ENCODE results near the gene SMURF1. TPM values are rescaled to one million over a fixed set of nuclear protein-coding genes. Genes with fewer than 3 reads are reported as not detected.

Gene SMURF1
- 10 to 100 TPM; 12.9 to 13.9 TPM for total RNA-seq

GRCh38 chr7:99143853-99144672 lies at the start of gene SMURF1:
TSS of gene SMURF1 (minus strand) at chr7:99144108. CDS start at chr7:99143780, 328 bp downstream.
- H3K9me3 Mint-ChIP-seq (ENCODE audit: low read depth) = no peaks in the 10 kb centered on the region

GRCh38 chr7:99191869-99192596 lies 48.1 kb upstream of the SMURF1 start:
- H3K9me3 Mint-ChIP-seq (ENCODE audit: low read depth) = no peaks in the 10 kb centered on the region
- no peak for DNase-seq
- H3K27ac Mint-ChIP-seq = no peak overlapping the region
- H3K4me3 Mint-ChIP-seq = no peak overlapping the region
- peaks cover 1% of the 10 kb centered on the region for H3K36me3 Mint-ChIP-seq
- CTCF ChIA-PET = no interaction called here
- H3K4me1 Mint-ChIP-seq = peaks cover 5% of the 10 kb centered on the region
- peaks cover 10% of the 10 kb centered on the region for H3K27me3 Mint-ChIP-seq
- no peak for ATAC-seq

More at GRCh38 chr7:99143853-99144672, at the start of gene SMURF1:
- CTCF ChIA-PET = interaction anchor here (0.8 to 1.2 kb wide), 3 partner anchors 11 to 169 kb away, joined by 3 read pairs; no protein-coding TSS in a partner anchor
- peaks cover 9% of the 10 kb centered on the region for H3K36me3 Mint-ChIP-seq
- peaks cover 31% of the 10 kb centered on the region for H3K4me1 Mint-ChIP-seq
- peak within 1 kb of the TSS; percentile 90 for H3K4me3 Mint-ChIP-seq
- H3K27me3 Mint-ChIP-seq = peaks cover 9% of the 10 kb centered on the region
- ATAC-seq (peak; percentile 64), DNase-seq (peak; percentile 73)
- peak within 1 kb of the TSS; percentile 80 for H3K27ac Mint-ChIP-seq

GRCh38 chr7:99190359-99191009 lies 46.6 kb upstream of the SMURF1 start:
- H3K27ac Mint-ChIP-seq = no peak overlapping the region
- no peaks in the 10 kb centered on the region for H3K36me3 Mint-ChIP-seq
- DNase-seq (no peak), ATAC-seq (no peak)
- no peaks in the 10 kb centered on the region for H3K9me3 Mint-ChIP-seq (ENCODE audit: low read depth)
- H3K27me3 Mint-ChIP-seq = peaks cover 10% of the 10 kb centered on the region
- H3K4me1 Mint-ChIP-seq = no peaks in the 10 kb centered on the region
- CTCF ChIA-PET = interaction anchor here (0.8 kb wide), 1 partner anchor 11 kb away, joined by 3 read pairs; no protein-coding TSS in a partner anchor
- no peak overlapping the region for H3K4me3 Mint-ChIP-seq

GRCh38 chr7:99189222-99189621 lies 45.3 kb upstream of the SMURF1 start:
- CTCF ChIA-PET = interaction anchor here (0.8 kb wide), 1 partner anchor 10 kb away, joined by 3 read pairs; no protein-coding TSS in a partner anchor
- no peaks in the 10 kb centered on the region for H3K9me3 Mint-ChIP-seq (ENCODE audit: low read depth)
- H3K4me3 Mint-ChIP-seq = no peak overlapping the region
- H3K27ac Mint-ChIP-seq = no peak overlapping the region
- DNase-seq (no peak), ATAC-seq (no peak)
- no peaks in the 10 kb centered on the region for H3K36me3 Mint-ChIP-seq
- H3K4me1 Mint-ChIP-seq = no peaks in the 10 kb centered on the region
- H3K27me3 Mint-ChIP-seq = peaks cover 10% of the 10 kb centered on the region

- CTCF ChIA-PET = interaction anchor here (0.6 to 0.8 kb wide), 2 partner anchors 11 to 21 kb away, joined by 3 read pairs; no protein-coding TSS in a partner anchor
Observed at GRCh38 chr7:99188221-99188620, 44.3 kb upstream of the SMURF1 start.

GRCh38 chr7:99184532-99185218 lies 40.8 kb upstream of the SMURF1 start:
- Mint-ChIP-seq H3K27me3 (peaks cover 9% of the 10 kb centered on the region), H3K27ac (no peak overlapping the region), H3K4me1 (no peaks in the 10 kb centered on the region), H3K36me3 (no peaks in the 10 kb centered on the region), H3K4me3 (no peak overlapping the region), H3K9me3 (ENCODE audit: low read depth) (no peaks in the 10 kb centered on the region)
- no peak for ATAC-seq
- no peak for DNase-seq
- CTCF ChIA-PET = no interaction called here

More at GRCh38 chr7:99188221-99188620, 44.3 kb upstream of the SMURF1 start:
- Mint-ChIP-seq H3K27me3 (peaks cover 9% of the 10 kb centered on the region), H3K4me3 (no peak overlapping the region), H3K9me3 (ENCODE audit: low read depth) (no peaks in the 10 kb centered on the region), H3K36me3 (no peaks in the 10 kb centered on the region), H3K27ac (no peak overlapping the region), H3K4me1 (no peaks in the 10 kb centered on the region)
- ATAC-seq = no peak
- DNase-seq = no peak

- H3K4me3 Mint-ChIP-seq = no peak overlapping the region
- no peak for DNase-seq
- H3K36me3 Mint-ChIP-seq = no peaks in the 10 kb centered on the region
- CTCF ChIA-PET = no interaction called here
- ATAC-seq = no peak
- no peaks in the 10 kb centered on the region for H3K4me1 Mint-ChIP-seq
- no peaks in the 10 kb centered on the region for H3K9me3 Mint-ChIP-seq (ENCODE audit: low read depth)
- H3K27me3 Mint-ChIP-seq = peaks cover 6% of the 10 kb centered on the region
- H3K27ac Mint-ChIP-seq = no peak overlapping the region
Observed at GRCh38 chr7:99180067-99180650, 36.3 kb upstream of the SMURF1 start.

GRCh38 chr7:99177165-99177564 lies 33.3 kb upstream of the SMURF1 start:
- Mint-ChIP-seq H3K4me1 (no peaks in the 10 kb centered on the region), H3K36me3 (no peaks in the 10 kb centered on the region), H3K27me3 (peaks cover 3% of the 10 kb centered on the region), H3K4me3 (no peak overlapping the region), H3K27ac (no peak overlapping the region), H3K9me3 (ENCODE audit: low read depth) (no peaks in the 10 kb centered on the region)
- DNase-seq = no peak
- CTCF ChIA-PET = no interaction called here
- ATAC-seq = no peak

GRCh38 chr7:99173787-99174186 lies 29.9 kb upstream of the SMURF1 start:
- CTCF ChIA-PET = interaction anchor here (1.0 kb wide), 1 partner anchor 15 kb away, joined by 3 read pairs; no protein-coding TSS in a partner anchor
- no peak overlapping the region for H3K27ac Mint-ChIP-seq
- no peaks in the 10 kb centered on the region for H3K36me3 Mint-ChIP-seq
- no peaks in the 10 kb centered on the region for H3K4me1 Mint-ChIP-seq
- peaks cover 9% of the 10 kb centered on the region for H3K27me3 Mint-ChIP-seq
- no peaks in the 10 kb centered on the region for H3K9me3 Mint-ChIP-seq (ENCODE audit: low read depth)
- DNase-seq (no peak), ATAC-seq (no peak)
- H3K4me3 Mint-ChIP-seq = no peak overlapping the region

GRCh38 chr7:99171731-99172130 lies 27.8 kb upstream of the SMURF1 start:
- Mint-ChIP-seq H3K9me3 (ENCODE audit: low read depth) (no peaks in the 10 kb centered on the region), H3K27me3 (peaks cover 9% of the 10 kb centered on the region), H3K27ac (no peak overlapping the region), H3K4me3 (no peak overlapping the region), H3K36me3 (no peaks in the 10 kb centered on the region), H3K4me1 (no peaks in the 10 kb centered on the region)
- CTCF ChIA-PET = interaction anchor here (1.2 kb wide), 1 partner anchor 154 kb away, joined by 3 read pairs; the partner anchor contains the start of gene ARPC1A
- DNase-seq = no peak
- ATAC-seq = no peak

GRCh38 chr7:99170730-99171074 lies 26.8 kb upstream of the SMURF1 start:
- no peaks in the 10 kb centered on the region for H3K36me3 Mint-ChIP-seq
- no peaks in the 10 kb centered on the region for H3K9me3 Mint-ChIP-seq (ENCODE audit: low read depth)
- H3K27me3 Mint-ChIP-seq = peaks cover 9% of the 10 kb centered on the region
- no peaks in the 10 kb centered on the region for H3K4me1 Mint-ChIP-seq
- H3K27ac Mint-ChIP-seq = no peak overlapping the region
- no peak for ATAC-seq
- CTCF ChIA-PET = interaction anchor here (1.2 kb wide), 1 partner anchor 155 kb away, joined by 3 read pairs; the partner anchor contains the start of gene ARPC1A
- DNase-seq = no peak
- H3K4me3 Mint-ChIP-seq = no peak overlapping the region

GRCh38 chr7:99170065-99170729 lies 26.3 kb upstream of the SMURF1 start:
- Mint-ChIP-seq H3K27me3 (peaks cover 9% of the 10 kb centered on the region), H3K36me3 (no peaks in the 10 kb centered on the region), H3K9me3 (ENCODE audit: low read depth) (no peaks in the 10 kb centered on the region), H3K27ac (no peak overlapping the region), H3K4me3 (no peak overlapping the region), H3K4me1 (no peaks in the 10 kb centered on the region)
- DNase-seq = no peak
- CTCF ChIA-PET = no interaction called here
- no peak for ATAC-seq

Measured in activated CD8-positive, alpha-beta memory T cell treated with anti-CD3 and anti-CD28 coated beads, Interleukin-2, amount 10 ng/mL, durations not matched to agents 7 days and 5 days (primary cell).